Stimulated activated CD4-positive, alpha-beta T cell treated with anti-CD3 and anti-CD28 coated beads, Interleukin-1b, Interleukin-23, amount 100 ng/mL, for 24 hours (primary cell): Measurements from ENCODE around the gene LBR.
"Not testable (repeated sequence)": the region's sequence is repeated elsewhere in the genome, so short reads cannot be mapped to it uniquely, and the experiment has no call there.

Experiments used
- DNase-seq, 4 experiments: peaks; one replicate each; pipeline ENCODE4 v3.0.0-alpha.2; 2020; ENCODE audit warnings: low read depth in 4 of 4, low spot score in 1 of 4

The LBR gene

DNA sequence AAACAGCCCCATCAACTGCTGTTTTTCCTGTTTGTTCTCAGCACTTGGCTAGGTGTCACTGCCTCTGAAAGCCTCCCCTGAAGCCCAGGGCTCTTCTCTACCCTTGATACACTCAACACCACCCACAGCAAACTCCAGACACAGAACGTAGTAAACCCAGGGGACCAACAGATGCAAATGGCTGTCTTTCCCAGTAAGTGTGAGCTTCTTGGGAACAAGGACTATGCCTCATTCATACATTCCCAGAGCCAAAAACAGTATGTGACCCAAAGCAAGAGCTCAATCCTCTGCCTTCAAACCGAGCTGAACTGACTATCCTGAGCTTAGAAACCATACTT lies 4.4 kb downstream of the LBR start:
- DNase-seq = no peak

DNA sequence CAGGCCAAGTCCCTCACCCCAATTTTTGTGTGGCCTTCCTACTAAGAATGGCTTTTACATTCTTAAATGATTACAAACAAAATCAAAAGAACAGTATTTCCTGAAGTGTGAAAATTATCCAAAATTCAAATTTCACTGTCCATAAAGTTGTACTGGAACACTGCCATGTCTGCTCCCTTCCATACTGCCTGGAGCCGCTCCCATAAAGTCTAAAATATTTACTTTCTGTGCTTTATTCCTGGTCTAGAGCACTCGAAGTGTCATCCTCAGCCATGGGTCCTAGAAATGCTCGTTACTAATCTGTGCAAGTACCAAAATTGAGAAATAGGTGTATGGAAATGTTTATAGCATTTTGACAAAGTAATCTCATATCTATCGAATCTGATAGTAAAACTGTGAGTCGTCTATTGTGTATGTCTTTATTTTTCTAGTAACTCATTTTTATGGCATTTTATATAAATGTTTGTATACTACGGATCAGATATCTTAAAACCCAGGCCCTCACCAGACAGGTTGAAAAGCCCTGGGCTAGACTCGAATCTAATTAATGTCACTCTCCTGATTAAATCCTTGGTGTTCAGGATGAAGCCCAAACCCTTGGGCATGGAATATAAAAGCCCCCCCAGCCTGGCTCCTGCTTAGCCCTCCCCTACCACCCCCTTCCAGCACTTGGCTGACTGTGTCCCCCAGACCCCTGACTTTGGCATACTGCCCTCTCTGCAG lies 4.9 kb downstream of the LBR start:
- DNase-seq = no peak

DNA sequence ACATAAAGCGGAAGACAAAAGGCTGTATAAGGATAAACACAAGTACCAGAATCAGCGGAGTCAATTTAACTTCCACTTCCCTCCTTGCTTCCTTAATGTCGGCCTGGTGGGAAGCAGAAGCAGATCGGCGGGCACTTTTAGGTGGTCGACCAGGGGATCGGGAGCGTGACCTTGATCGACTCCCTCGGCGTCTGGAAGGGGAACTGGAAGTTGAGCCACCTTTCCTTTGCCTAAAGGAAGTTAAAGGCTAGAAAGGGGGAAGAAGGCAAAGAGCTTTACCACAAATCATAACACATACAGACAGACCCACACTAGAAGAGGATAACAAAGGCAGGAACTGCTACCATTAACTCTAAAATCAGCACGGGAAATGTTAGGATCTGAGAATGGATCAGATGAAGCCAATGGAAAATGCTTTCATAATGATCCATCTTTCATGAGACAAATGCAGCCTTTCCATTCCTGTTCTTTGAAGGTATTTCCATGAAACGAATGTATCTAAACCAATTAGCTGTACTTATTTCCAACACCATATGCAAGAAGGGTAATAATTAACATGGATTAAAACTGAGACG lies 5.7 kb downstream of the LBR start:
- no peak for DNase-seq

- DNase-seq = no peak
Observed at GRCh38 chr1:225418598-225418997, 9.2 kb downstream of the LBR start.

GRCh38 chr1:225418059-225418458 lies 9.8 kb downstream of the LBR start:
- DNase-seq = no peak

- DNase-seq = no peak
Observed at GRCh38 chr1:225415967-225416745, 11.7 kb downstream of the LBR start.

DNA sequence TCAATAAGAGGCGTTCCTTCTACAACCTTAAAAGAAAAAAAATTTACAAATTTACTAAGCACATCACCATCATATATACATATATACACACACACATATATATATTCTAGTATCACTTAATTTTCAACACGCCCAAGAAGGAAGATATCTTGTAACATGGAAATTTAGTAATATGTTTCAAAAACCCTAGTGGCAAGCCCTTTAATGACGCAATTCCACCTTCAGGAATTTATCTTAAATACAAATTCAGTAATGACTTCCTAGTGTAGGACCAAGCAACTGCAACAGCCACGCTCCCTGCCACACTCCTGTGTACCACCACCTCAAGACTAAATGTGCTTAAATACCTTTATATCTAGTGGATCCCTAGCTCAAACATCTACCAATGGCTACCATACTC lies 12.5 kb downstream of the LBR start:
- DNase-seq = no peak

DNA sequence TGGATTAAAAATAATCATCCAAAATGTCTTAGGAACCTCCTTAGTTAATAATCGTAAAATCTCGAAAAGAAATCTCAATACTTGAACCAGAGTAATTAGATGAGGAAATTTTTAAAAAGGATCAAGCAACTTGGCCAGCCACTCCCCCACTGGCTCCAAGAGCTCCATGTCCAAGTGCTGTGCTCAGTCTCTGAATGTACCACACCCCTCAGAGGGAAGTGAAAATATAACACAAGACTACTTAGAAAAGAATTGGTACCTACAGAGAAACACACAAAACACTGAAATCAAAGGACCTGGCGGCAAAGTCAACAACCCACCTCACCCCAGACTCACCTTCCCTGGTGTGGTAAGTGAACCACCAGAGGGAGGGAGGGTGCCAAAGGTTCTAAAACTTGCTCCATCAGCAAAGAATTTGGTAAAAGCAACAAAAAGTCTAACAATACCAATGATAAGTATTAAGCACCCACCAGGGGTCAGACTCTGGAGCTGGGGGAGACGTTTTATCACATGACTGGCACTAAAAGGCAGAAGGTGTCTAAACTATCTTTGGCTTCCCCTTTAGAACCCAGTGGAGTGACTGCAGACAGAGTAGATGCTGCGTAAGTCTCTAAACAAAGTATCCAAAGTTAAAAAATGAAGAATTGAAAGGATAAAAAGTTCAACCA lies 14.0 kb downstream of the LBR start:
- no peak for DNase-seq

GRCh38 chr1:225412803-225413351 lies 15.0 kb downstream of the LBR start:
- no peak for DNase-seq

GRCh38 chr1:225412321-225412720 lies 15.5 kb downstream of the LBR start:
- no peak for DNase-seq

- DNase-seq = no peak
Observed at GRCh38 chr1:225410036-225410435, 17.8 kb downstream of the LBR start.

GRCh38 chr1:225409051-225409450 lies 18.8 kb downstream of the LBR start:
- DNase-seq = no peak

GRCh38 chr1:225408249-225408648 lies 19.6 kb downstream of the LBR start:
- no peak for DNase-seq

- DNase-seq = no peak
Observed at GRCh38 chr1:225407755-225408154, 20.1 kb downstream of the LBR start.

- no peak for DNase-seq
Observed at GRCh38 chr1:225406976-225407725, 20.7 kb downstream of the LBR start.

DNA sequence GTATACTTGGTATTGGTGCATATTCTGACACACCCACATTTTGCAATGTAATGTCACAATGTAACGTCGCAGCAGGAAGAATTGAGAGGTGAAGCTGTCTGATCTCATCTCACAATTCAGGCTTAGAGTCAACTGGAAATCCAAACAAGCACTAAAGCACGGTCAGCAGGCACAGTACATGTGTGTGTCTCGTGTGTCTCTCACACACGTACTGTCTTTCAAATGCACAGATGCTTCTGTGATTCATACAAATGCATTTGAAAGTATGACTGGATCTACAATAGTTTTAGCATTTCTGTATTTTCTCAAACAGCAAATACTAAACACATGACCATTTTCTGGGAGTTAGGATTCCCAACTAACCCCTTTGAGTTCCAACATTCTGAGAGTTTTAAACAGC lies 26.9 kb downstream of the LBR start:
- no peak for DNase-seq

DNA sequence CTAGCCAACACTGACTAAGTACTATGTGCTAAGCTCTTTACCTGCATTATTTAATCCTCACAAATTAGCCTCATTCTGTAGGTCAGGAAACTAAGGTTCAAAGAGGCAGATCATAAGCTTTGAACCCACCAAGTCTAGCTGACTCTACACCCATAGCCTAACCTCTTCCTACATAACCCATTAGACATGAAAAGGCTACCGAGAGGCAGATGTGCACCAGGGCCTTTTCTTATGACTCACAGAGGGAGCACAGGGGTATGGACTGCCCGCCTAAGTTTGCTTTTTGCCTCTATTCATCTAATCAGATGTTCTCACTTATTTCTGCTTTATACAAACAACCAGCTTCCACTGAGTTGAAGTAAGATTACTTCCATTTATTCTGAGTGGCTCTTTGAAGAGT lies 31.5 kb downstream of the LBR start:
- DNase-seq = no peak

DNA sequence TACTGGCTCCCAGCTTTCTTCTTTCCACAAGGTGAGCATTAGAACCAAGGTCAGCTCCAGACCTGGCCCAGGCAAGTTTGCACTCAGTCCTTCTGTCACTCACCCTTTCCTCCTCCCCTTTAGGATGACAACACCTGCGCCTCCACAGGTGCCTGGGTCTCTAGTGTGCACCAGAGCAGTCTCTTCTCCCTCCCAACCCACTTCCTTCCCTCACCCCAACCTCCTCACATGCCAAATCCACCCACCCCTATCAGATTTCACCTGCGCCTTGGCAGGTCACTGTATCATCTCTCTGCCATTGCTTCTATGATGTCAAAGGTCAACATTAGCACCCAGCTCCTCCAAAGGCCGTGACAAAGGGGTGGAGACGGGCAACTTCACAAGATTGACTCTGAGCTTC lies 38.0 kb downstream of the LBR start:
- DNase-seq = no peak

DNA sequence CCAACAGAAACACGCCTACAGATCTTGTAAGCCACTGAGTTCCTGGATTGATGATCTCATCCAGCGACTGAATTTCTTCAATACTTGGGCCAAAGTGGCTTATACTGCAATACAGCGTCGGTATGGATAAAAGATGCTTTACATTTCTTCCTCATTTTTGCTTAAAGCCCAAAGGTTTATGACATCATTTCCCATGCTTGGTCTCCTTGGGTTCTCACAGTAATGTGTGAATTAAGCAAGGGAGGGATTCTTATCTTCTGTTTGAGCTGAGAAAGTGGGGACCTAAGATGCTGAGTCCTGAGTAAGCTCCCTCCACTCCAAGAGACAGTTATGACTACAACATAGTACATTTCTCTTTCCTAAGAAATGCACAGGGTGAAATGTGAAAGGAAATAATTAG lies 39.5 kb downstream of the LBR start:
- no peak for DNase-seq

GRCh38 chr1:225386860-225387259 lies 41.0 kb downstream of the LBR start:
- not testable (repeated sequence) for DNase-seq

DNA sequence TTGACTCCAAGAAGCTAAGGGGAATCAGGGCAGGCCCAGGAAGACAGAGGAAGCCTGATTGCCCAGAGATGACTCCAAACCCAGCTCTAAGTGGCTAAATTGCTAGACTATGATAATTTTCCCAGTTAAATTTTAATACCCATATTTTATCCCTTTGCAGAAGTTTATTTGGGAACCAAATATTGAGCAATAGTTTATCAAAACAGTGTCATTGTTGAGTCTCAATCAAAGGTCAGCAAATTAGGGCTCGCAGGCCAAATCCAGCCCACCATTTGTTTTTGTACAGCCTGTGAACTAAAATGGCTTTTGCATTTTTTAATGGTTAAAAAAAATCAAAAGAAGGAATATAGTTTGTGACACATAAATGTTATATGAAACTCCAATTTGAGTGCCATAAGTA lies 47.1 kb downstream of the LBR start:
- no peak for DNase-seq
